Measurements from ENCODE around the gene ZNF275.

DNA sequence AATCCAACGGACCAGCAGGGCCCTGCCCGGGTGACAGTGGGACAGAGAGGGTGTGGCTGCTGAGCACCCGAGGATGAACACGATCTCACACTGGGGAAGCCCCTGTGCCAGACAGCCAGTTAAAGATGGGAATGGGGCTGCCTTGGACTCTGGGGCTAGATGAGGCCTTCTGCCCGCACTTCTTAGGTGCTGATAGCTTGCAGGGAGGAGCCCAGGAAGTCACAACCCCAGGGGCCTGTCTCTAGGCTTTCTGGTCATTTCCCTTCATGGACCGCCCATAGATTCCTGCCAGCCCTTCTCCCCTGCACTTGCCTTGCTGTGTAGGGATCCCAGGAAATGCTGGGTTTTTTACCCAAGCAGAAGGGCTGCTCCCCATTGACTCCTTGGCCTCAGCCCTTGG lies 6.2 kb downstream of the ZNF275 start:
- TF ChIP-seq POLR2AphosphoS5 (IDR thresholded peaks at IDR 0.05; ENCODE audit: insufficient read depth, low read depth, low read length), result no peak
- TF ChIP-seq, protein P1, sequence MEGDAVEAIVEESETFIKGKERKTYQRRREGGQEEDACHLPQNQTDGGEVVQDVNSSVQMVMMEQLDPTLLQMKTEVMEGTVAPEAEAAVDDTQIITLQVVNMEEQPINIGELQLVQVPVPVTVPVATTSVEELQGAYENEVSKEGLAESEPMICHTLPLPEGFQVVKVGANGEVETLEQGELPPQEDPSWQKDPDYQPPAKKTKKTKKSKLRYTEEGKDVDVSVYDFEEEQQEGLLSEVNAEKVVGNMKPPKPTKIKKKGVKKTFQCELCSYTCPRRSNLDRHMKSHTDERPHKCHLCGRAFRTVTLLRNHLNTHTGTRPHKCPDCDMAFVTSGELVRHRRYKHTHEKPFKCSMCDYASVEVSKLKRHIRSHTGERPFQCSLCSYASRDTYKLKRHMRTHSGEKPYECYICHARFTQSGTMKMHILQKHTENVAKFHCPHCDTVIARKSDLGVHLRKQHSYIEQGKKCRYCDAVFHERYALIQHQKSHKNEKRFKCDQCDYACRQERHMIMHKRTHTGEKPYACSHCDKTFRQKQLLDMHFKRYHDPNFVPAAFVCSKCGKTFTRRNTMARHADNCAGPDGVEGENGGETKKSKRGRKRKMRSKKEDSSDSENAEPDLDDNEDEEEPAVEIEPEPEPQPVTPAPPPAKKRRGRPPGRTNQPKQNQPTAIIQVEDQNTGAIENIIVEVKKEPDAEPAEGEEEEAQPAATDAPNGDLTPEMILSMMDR (IDR thresholded peaks at IDR 0.05; ENCODE audit: extremely low read depth in 1 of 2, insufficient read depth in 1 of 2, low read depth in 1 of 2, low read length in 2 of 2), result no peak
- TF ChIP-seq POLR2A (IDR thresholded peaks at IDR 0.05; ENCODE audit: low read depth, low read length), result no peak
- TF ChIP-seq FOS (IDR thresholded peaks at IDR 0.05; ENCODE audit: borderline replicate concordance, insufficient read depth, low read length), result no peak
- no peak for TF ChIP-seq EZH2 (IDR thresholded peaks at IDR 0.05; ENCODE audit: borderline replicate concordance, low read depth, low read length, severe bottlenecking)
- TF ChIP-seq MYC (IDR thresholded peaks at IDR 0.05; ENCODE audit: low read depth, low read length), result no peak
- no peak for TF ChIP-seq MAX (IDR thresholded peaks at IDR 0.05; ENCODE audit: insufficient read depth, insufficient read length)
- TF ChIP-seq GATA2 (IDR thresholded peaks at IDR 0.05; ENCODE audit: insufficient read depth, insufficient read length, low read depth, low read length), result no peak
- no peak for TF ChIP-seq JUN (IDR thresholded peaks at IDR 0.05; ENCODE audit: borderline replicate concordance, insufficient read depth, insufficient read length, low read depth)
